SH-SY5Y (cell line): ENCODE measurements around the gene KLRB1.

Experiments used
- GATA2 ChIP-seq: IDR thresholded peaks from 2 replicates; pipeline ENCODE4 v1.6.1; 2011; ENCODE audit warnings: mild to moderate bottlenecking, low read depth, low read length
- GATA3 ChIP-seq: IDR thresholded peaks from 2 replicates; pipeline ENCODE4 v1.6.1; 2011; ENCODE audit warnings: low read depth, mild to moderate bottlenecking, low read length, moderate library complexity

- TF ChIP-seq GATA2 (no peak), GATA3 (no peak)
Measured at GRCh38 chr12:9626291-9626690, 18.6 kb upstream of the KLRB1 start.
